PFSK-1 (cell line): Measurements from ENCODE around the gene NFKBIZ.

ENCODE experiments used
- FOXP2 ChIP-seq: optimal IDR thresholded peaks from 2 replicates; pipeline ENCODE3; 2011; ENCODE audit warnings: borderline replicate concordance, control low read depth, inconsistent platforms; ENCODE audit not compliant: insufficient read depth; ENCODE audit errors: extremely low read length, extremely low read depth
- POLR2AphosphoS5 ChIP-seq: IDR thresholded peaks from 2 replicates; pipeline ENCODE4 v1.6.1; 2012; ENCODE audit warnings: low read depth, mild to moderate bottlenecking, control low read depth, low read length, moderate library complexity
- REST ChIP-seq, 2 experiments: IDR thresholded peaks; 2 replicates each; pipeline versions ENCODE4 v1.6.1 to v1.8.0; 2011 to 2012; ENCODE audit warnings: low read depth in 2 of 2, low read length in 2 of 2, control low read depth in 1 of 2, inconsistent platforms in 1 of 2, mild to moderate bottlenecking in 1 of 2, moderate library complexity in 1 of 2; ENCODE audit not compliant: insufficient read depth in 1 of 2
- TAF1 ChIP-seq: IDR thresholded peaks from 2 replicates; pipeline ENCODE4 v1.6.1; 2012; ENCODE audit warnings: low read length, control low read depth, borderline replicate concordance; ENCODE audit not compliant: insufficient read depth

GRCh38 chr3:101859882-101860448 is 10.7 kb downstream of the NFKBIZ start:
- TF ChIP-seq POLR2AphosphoS5: no peak
- TF ChIP-seq REST (IDR thresholded peaks at IDR 0.05; ENCODE audit: insufficient read depth in 1 of 2, low read depth in 2 of 2, low read length in 2 of 2): no peak
- TF ChIP-seq TAF1: no peak
- TF ChIP-seq FOXP2: no peak
